ENCODE measurements around the gene KCNQ5. TPM values are rescaled to one million over a fixed set of nuclear protein-coding genes. Genes with fewer than 3 reads are reported as not detected.

The KCNQ5 gene
- total RNA-seq, 1 experiment from 2014 or later = not detected

DNA sequence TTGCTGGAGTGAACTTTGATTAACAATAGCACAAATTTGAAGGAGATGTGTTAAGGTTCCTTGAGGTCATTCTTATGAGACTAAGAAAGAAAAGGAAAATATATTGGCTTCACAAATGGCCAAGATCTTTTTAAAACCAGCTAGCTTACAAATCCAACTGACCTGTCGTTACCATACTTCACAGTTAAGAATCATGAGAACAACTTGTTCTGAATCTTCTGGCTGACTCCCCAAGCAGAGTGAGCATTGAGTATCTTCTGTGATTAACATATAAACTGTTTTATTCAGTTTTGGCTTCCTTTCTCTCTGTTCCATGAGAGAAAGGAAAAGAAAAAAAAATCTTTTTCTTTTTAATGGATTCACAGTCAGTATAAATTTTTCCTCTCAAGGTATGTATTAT, 326.3 kb downstream of the KCNQ5 start:
- ChIA-PET CTCF (no interaction called here), POLR2A (no interaction called here)

More for the DNA sequence above, 326.3 kb downstream of the KCNQ5 start:
- DNase-seq (ENCODE audit: low read depth, low spot score) (no peak), ATAC-seq (no peak)
- Histone ChIP-seq H3K4me3 (replicated peaks in 1 of 2; ENCODE audit: low read depth in 1 of 2, low read length in 2 of 2) (no peak overlapping the region), H3K27ac (ENCODE audit: low read depth, low read length) (no peak overlapping the region), H3K4me1 (ENCODE audit: control insufficient read depth in 1 of 2, insufficient read depth in 2 of 2, low read length in 2 of 2) (0 out of 4 replicates have a peak, but pooled peaks cover 0 to 4% of the 10 kb centered on the region in 2 experiments), H3K9me3 (ENCODE audit: control insufficient read depth in 1 of 2, insufficient read depth in 1 of 2, low read depth in 1 of 2, low read length in 2 of 2) (no peaks in the 10 kb centered on the region), H2AFZ (ENCODE audit: low read depth, low read length, poor library complexity, severe bottlenecking) (no peak overlapping the region), H3K9ac (ENCODE audit: low read length) (no peak overlapping the region), H3K79me2 (ENCODE audit: insufficient read depth, low read length) (no peaks in the 10 kb centered on the region), H3K27me3 (ENCODE audit: insufficient read depth, low read length) (peaks cover 26% of the 10 kb centered on the region), H3K4me2 (ENCODE audit: low read length) (no peak overlapping the region), H4K20me1 (ENCODE audit: insufficient read depth) (no peaks in the 10 kb centered on the region), H3K36me3 (ENCODE audit: control insufficient read depth in 1 of 2, insufficient read depth in 2 of 2, low read length in 2 of 2) (no peaks in the 10 kb centered on the region), H3K9me2 (ENCODE audit: insufficient read depth) (no peaks in the 10 kb centered on the region; the same call in 1 of the 2 replicates)
- intact Hi-C loops (cut with micrococcal nuclease) = no loop called here
- BruUV-seq (replicated peaks) = no TSS peak
- RAD21 ChIA-PET (ENCODE audit: low non-redundant PET in 1 of 2, low total read pairs in 2 of 2, uncharacterized antibody in 2 of 2, unreplicated experiment in 2 of 2) = no interaction called here
- no peak for TF ChIP-seq EZH2phosphoT487 (IDR thresholded peaks at IDR 0.05; ENCODE audit: borderline replicate concordance)
- TF ChIP-seq EZH2 (IDR thresholded peaks at IDR 0.05) = no peak
- no peak for TF ChIP-seq CBX3 (IDR thresholded peaks at IDR 0.05; ENCODE audit: low read depth)
- no peak for TF ChIP-seq SRF (IDR thresholded peaks at IDR 0.05; ENCODE audit: low read depth)
- TF ChIP-seq SP1 (IDR thresholded peaks at IDR 0.05; ENCODE audit: low read depth) = no peak
- no peak for TF ChIP-seq EGR1 (IDR thresholded peaks at IDR 0.05; ENCODE audit: low read depth)
- TF ChIP-seq, protein P1, sequence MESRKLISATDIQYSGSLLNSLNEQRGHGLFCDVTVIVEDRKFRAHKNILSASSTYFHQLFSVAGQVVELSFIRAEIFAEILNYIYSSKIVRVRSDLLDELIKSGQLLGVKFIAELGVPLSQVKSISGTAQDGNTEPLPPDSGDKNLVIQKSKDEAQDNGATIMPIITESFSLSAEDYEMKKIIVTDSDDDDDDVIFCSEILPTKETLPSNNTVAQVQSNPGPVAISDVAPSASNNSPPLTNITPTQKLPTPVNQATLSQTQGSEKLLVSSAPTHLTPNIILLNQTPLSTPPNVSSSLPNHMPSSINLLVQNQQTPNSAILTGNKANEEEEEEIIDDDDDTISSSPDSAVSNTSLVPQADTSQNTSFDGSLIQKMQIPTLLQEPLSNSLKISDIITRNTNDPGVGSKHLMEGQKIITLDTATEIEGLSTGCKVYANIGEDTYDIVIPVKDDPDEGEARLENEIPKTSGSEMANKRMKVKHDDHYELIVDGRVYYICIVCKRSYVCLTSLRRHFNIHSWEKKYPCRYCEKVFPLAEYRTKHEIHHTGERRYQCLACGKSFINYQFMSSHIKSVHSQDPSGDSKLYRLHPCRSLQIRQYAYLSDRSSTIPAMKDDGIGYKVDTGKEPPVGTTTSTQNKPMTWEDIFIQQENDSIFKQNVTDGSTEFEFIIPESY (IDR thresholded peaks at IDR 0.05; ENCODE audit: extremely low read depth, insufficient replicate concordance, low read length) = no peak
- no peak for TF ChIP-seq RAD21 (IDR thresholded peaks at IDR 0.05; ENCODE audit: low read depth)
- no peak for TF ChIP-seq ZNF274 (IDR thresholded peaks at IDR 0.05; ENCODE audit: low read depth, low read length)
- TF ChIP-seq, protein P2, sequence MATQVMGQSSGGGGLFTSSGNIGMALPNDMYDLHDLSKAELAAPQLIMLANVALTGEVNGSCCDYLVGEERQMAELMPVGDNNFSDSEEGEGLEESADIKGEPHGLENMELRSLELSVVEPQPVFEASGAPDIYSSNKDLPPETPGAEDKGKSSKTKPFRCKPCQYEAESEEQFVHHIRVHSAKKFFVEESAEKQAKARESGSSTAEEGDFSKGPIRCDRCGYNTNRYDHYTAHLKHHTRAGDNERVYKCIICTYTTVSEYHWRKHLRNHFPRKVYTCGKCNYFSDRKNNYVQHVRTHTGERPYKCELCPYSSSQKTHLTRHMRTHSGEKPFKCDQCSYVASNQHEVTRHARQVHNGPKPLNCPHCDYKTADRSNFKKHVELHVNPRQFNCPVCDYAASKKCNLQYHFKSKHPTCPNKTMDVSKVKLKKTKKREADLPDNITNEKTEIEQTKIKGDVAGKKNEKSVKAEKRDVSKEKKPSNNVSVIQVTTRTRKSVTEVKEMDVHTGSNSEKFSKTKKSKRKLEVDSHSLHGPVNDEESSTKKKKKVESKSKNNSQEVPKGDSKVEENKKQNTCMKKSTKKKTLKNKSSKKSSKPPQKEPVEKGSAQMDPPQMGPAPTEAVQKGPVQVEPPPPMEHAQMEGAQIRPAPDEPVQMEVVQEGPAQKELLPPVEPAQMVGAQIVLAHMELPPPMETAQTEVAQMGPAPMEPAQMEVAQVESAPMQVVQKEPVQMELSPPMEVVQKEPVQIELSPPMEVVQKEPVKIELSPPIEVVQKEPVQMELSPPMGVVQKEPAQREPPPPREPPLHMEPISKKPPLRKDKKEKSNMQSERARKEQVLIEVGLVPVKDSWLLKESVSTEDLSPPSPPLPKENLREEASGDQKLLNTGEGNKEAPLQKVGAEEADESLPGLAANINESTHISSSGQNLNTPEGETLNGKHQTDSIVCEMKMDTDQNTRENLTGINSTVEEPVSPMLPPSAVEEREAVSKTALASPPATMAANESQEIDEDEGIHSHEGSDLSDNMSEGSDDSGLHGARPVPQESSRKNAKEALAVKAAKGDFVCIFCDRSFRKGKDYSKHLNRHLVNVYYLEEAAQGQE (IDR thresholded peaks at IDR 0.05; ENCODE audit: low read depth) = no peak
- no peak for TF ChIP-seq MAX (IDR thresholded peaks at IDR 0.05)
- TF ChIP-seq POLR2AphosphoS5 (IDR thresholded peaks at IDR 0.05; ENCODE audit: low read depth, low read length) = no peak
- TF ChIP-seq CTCF (IDR thresholded peaks at IDR 0.05 in 2 of 3, conservative IDR thresholded peaks at IDR 0.05 in 1 of 3; ENCODE audit: borderline replicate concordance in 1 of 3, insufficient read depth in 1 of 3, low read depth in 2 of 3, low read length in 2 of 3) = no peak
- TF ChIP-seq JUND (IDR thresholded peaks at IDR 0.05) = no peak
- no peak for TF ChIP-seq ELF1 (IDR thresholded peaks at IDR 0.05; ENCODE audit: borderline replicate concordance, low read depth)
- no peak for TF ChIP-seq FOSL1 (IDR thresholded peaks at IDR 0.05; ENCODE audit: low read depth)

Data from HCT116 (cell line).